ENCODE data around the gene TIAM1. TPM values are rescaled to one million over a fixed set of nuclear protein-coding genes. Genes with fewer than 3 reads are reported as not detected.

TIAM1 gene
- total and polyA plus RNA-seq, 2 donors: 25.8 to 30.5 TPM

DNA sequence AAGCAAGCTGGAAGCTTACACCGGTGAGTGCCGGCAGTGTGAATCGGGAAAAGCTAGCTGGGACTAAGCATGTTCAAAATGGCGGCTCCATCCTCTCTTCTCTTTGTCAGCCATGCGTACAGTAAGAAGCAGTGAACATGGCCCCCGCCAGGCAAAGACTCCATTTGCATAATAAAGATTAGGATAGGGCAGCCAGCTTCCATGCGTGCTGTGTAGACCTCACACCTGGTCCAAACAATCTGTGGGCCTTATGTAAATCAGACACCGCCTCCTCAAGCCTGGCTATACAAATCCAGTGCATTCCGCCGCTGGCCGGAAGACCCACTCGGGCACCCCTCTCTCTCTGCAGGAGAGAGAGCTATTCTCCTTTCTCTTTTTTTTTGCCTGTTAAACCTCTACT, 150.3 kb downstream of the TIAM1 start:
- Histone ChIP-seq H3K4me1 (ENCODE audit: control insufficient read depth in 2 of 2, insufficient read depth in 2 of 2, low read length in 2 of 2) (peaks cover 0 to 2% of the 10 kb centered on the region in 2 donors), H3K9me3 (ENCODE audit: control insufficient read depth in 2 of 2, insufficient read depth in 1 of 2, low read length in 1 of 2) (no peaks in the 10 kb centered on the region), H3K36me3 (ENCODE audit: control insufficient read depth in 2 of 2, insufficient read depth in 2 of 2, low read length in 1 of 2) (peaks cover 8 to 14% of the 10 kb centered on the region in 2 donors), H3K4me3 (ENCODE audit: low read length in 2 of 2) (no peak overlapping the region), H3K27ac (ENCODE audit: low read depth in 1 of 2, low read length in 1 of 2) (no peak overlapping the region), H3K27me3 (ENCODE audit: control insufficient read depth in 2 of 2, insufficient read depth in 1 of 2, low read length in 1 of 2) (no peaks in the 10 kb centered on the region)
- DNase-seq (ENCODE audit: low read depth in 6 of 9, low spot score in 9 of 9): no peak
- WGBS: 95% methylated on average over 12 of the region's 12 CpGs

- Histone ChIP-seq H3K36me3 (ENCODE audit: control insufficient read depth in 2 of 2, insufficient read depth in 2 of 2, low read length in 1 of 2) (peaks cover 8 to 14% of the 10 kb centered on the region in 2 donors), H3K4me1 (ENCODE audit: control insufficient read depth in 2 of 2, insufficient read depth in 2 of 2, low read length in 2 of 2) (peaks cover 8 to 13% of the 10 kb centered on the region in 2 donors), H3K9me3 (ENCODE audit: control insufficient read depth in 2 of 2, insufficient read depth in 1 of 2, low read length in 1 of 2) (no peaks in the 10 kb centered on the region), H3K27me3 (ENCODE audit: control insufficient read depth in 2 of 2, insufficient read depth in 1 of 2, low read length in 1 of 2) (no peaks in the 10 kb centered on the region), H3K27ac (ENCODE audit: low read depth in 1 of 2, low read length in 1 of 2) (no peak overlapping the region), H3K4me3 (ENCODE audit: low read length in 2 of 2) (no peak overlapping the region)
- 97% methylated on average over 3 of the region's 3 CpGs for WGBS
- no peak for DNase-seq (ENCODE audit: low read depth in 6 of 9, low spot score in 9 of 9)
These were observed 152.5 kb downstream of the TIAM1 start for GRCh38 chr21:31191553-31191952.

DNA sequence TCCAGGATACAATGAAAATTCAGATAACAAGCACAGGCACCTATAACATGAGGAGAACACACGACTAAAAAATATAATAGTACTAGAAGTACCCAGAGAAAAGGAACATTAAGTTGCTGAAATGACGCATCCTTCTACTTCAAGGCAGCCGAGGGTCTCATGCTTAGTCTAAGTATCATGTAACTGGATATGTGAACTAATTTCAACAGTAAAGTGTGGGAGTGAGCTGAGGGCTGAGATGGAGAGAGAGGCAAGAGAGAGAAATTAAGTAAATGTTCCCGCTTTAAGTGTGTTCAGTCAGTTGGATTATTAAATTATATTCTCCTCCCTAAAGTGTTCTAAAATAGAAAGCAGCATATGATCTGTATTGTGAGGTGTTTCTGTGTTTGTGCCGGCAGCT, 153.5 kb downstream of the TIAM1 start:
- no peak overlapping the region for H3K4me3 ChIP-seq (ENCODE audit: low read length in 2 of 2)
- H3K27ac ChIP-seq (ENCODE audit: low read depth in 1 of 2, low read length in 1 of 2): no peak overlapping the region
- DNase-seq (ENCODE audit: low read depth in 6 of 9, low spot score in 9 of 9): no peak
- no peaks in the 10 kb centered on the region for H3K27me3 ChIP-seq (ENCODE audit: control insufficient read depth in 2 of 2, insufficient read depth in 1 of 2, low read length in 1 of 2)
- H3K4me1 ChIP-seq (ENCODE audit: control insufficient read depth in 2 of 2, insufficient read depth in 2 of 2, low read length in 2 of 2): peaks cover 15 to 19% of the 10 kb centered on the region in 2 donors
- 95% methylated on average over 5 of the region's 5 CpGs for WGBS
- H3K36me3 ChIP-seq (ENCODE audit: control insufficient read depth in 2 of 2, insufficient read depth in 2 of 2, low read length in 1 of 2): peaks cover 8 to 14% of the 10 kb centered on the region in 2 donors
- no peaks in the 10 kb centered on the region for H3K9me3 ChIP-seq (ENCODE audit: control insufficient read depth in 2 of 2, insufficient read depth in 1 of 2, low read length in 1 of 2)

DNA sequence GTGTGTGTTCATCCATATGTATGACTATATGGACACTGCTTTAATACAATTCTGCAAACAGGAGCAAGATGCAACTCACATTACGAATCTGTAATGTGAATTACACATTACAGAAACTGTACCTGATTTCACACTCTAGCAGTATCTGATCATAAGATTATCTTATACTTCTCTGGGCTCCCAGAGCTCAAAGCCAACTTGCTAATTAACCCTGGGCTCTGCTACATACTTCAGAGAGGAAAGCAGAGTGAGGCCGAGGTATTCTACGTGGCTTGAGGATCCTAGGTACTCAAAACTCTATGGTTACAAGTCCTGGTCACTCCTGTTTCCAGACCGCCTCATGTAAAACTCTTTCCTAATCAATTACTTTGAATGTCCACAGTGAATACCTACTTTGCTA, 156.6 kb downstream of the TIAM1 start:
- Histone ChIP-seq H3K4me3 (ENCODE audit: low read length in 2 of 2) (no peak overlapping the region), H3K9me3 (ENCODE audit: control insufficient read depth in 2 of 2, insufficient read depth in 1 of 2, low read length in 1 of 2) (no peaks in the 10 kb centered on the region), H3K4me1 (ENCODE audit: control insufficient read depth in 2 of 2, insufficient read depth in 2 of 2, low read length in 2 of 2) (peaks cover 39 to 45% of the 10 kb centered on the region in 2 donors), H3K36me3 (ENCODE audit: control insufficient read depth in 2 of 2, insufficient read depth in 2 of 2, low read length in 1 of 2) (peaks cover 0 to 8% of the 10 kb centered on the region in 2 donors), H3K27ac (ENCODE audit: low read depth in 1 of 2, low read length in 1 of 2) (peak overlapping the region; percentile 80 to 91), H3K27me3 (ENCODE audit: control insufficient read depth in 2 of 2, insufficient read depth in 1 of 2, low read length in 1 of 2) (no peaks in the 10 kb centered on the region)
- 94% methylated on average over 4 of the region's 4 CpGs for WGBS
- no peak for DNase-seq (ENCODE audit: low read depth in 6 of 9, low spot score in 9 of 9)

DNA sequence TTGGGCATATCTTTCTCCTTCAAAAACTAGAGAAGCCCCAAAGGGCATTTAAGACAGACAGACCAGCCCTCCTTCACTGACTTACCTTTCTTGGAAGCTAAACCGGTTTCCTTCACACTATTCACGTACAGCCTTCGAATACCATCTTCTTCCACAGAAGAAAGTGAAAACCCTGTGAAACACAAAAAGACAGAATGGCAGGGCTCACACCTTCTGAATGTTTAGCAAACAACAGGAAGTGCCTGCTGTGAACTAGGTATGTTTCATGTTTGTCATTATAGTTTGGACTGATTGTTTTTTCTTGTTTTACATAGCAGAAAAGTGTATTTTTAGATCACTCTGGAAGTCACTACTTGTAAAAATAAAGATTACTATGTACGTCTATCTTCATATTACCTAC, 157.1 kb downstream of the TIAM1 start:
- peak overlapping the region; percentile 80 to 91 for H3K27ac ChIP-seq (ENCODE audit: low read depth in 1 of 2, low read length in 1 of 2)
- 74% methylated on average over 4 of the region's 4 CpGs for WGBS
- peaks cover 1 to 8% of the 10 kb centered on the region in 2 donors for H3K36me3 ChIP-seq (ENCODE audit: control insufficient read depth in 2 of 2, insufficient read depth in 2 of 2, low read length in 1 of 2)
- H3K4me1 ChIP-seq (ENCODE audit: control insufficient read depth in 2 of 2, insufficient read depth in 2 of 2, low read length in 2 of 2): peaks cover 40 to 51% of the 10 kb centered on the region in 2 donors
- peak in 4 of 9 donors; percentile 49 to 81 (median 56) for DNase-seq (ENCODE audit: low read depth in 6 of 9, low spot score in 9 of 9)
- peak overlapping the region; percentile 8 to 29 for H3K4me3 ChIP-seq (ENCODE audit: low read length in 2 of 2)
- H3K9me3 ChIP-seq (ENCODE audit: control insufficient read depth in 2 of 2, insufficient read depth in 1 of 2, low read length in 1 of 2): no peaks in the 10 kb centered on the region
- H3K27me3 ChIP-seq (ENCODE audit: control insufficient read depth in 2 of 2, insufficient read depth in 1 of 2, low read length in 1 of 2): no peaks in the 10 kb centered on the region

DNA sequence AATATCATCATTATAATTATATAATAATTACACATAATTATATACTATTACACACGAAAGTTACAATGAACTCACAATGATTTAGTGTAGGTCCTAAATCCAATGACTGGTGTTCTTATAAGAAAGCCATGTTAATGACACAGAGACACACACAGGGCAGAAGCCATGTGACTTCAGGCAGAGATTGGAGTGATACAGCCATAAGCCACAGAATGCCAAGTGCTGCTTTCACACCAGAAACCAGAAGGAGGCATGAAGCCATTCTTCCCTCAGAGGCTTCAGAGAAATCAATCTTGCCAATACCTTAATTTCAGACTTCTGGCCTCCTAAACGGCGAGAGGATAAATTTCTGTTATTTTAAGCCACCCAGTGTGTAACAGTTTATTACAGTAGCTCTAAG, 158.4 kb downstream of the TIAM1 start:
- Histone ChIP-seq H3K27me3 (ENCODE audit: control insufficient read depth in 2 of 2, insufficient read depth in 1 of 2, low read length in 1 of 2) (no peaks in the 10 kb centered on the region), H3K9me3 (ENCODE audit: control insufficient read depth in 2 of 2, insufficient read depth in 1 of 2, low read length in 1 of 2) (no peaks in the 10 kb centered on the region), H3K4me3 (ENCODE audit: low read length in 2 of 2) (peak overlapping the region; percentile 8 to 29), H3K36me3 (ENCODE audit: control insufficient read depth in 2 of 2, insufficient read depth in 2 of 2, low read length in 1 of 2) (peaks cover 2 to 3% of the 10 kb centered on the region in 2 donors), H3K4me1 (ENCODE audit: control insufficient read depth in 2 of 2, insufficient read depth in 2 of 2, low read length in 2 of 2) (peaks cover 50 to 64% of the 10 kb centered on the region in 2 donors), H3K27ac (ENCODE audit: low read depth in 1 of 2, low read length in 1 of 2) (peak overlapping the region in 1 of 2 donors; percentile 91)
- DNase-seq (ENCODE audit: low read depth in 6 of 9, low spot score in 9 of 9): peak in 1 of 9 donors; percentile 36
- 93% methylated on average over 3 of the region's 3 CpGs for WGBS

DNA sequence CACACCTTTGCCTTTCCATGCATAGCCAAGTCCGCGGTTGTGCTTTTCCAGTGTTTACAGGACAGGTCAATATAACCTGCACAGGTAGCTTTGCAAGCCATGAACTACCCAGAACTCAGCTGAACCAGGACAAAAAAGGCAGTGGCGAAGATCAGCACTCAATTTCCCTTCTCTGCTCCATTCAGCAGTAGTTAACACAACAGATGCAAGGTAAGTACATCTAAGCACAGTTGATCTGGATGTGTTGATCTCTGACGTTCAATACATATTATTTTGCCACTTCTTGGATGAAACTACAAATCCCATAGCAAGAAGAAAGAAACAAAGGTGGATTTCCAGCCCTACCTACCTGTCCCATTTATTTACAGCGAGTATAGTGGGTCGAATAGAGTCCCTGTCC, 159.2 kb downstream of the TIAM1 start:
- H3K4me3 ChIP-seq (ENCODE audit: low read length in 2 of 2): peak overlapping the region; percentile 35 to 41
- peaks cover 55 to 68% of the 10 kb centered on the region in 2 donors for H3K4me1 ChIP-seq (ENCODE audit: control insufficient read depth in 2 of 2, insufficient read depth in 2 of 2, low read length in 2 of 2)
- peak overlapping the region; percentile 74 to 86 for H3K27ac ChIP-seq (ENCODE audit: low read depth in 1 of 2, low read length in 1 of 2)
- H3K27me3 ChIP-seq (ENCODE audit: control insufficient read depth in 2 of 2, insufficient read depth in 1 of 2, low read length in 1 of 2): no peaks in the 10 kb centered on the region
- H3K9me3 ChIP-seq (ENCODE audit: control insufficient read depth in 2 of 2, insufficient read depth in 1 of 2, low read length in 1 of 2): no peaks in the 10 kb centered on the region
- peak in 1 of 9 donors; percentile 55 for DNase-seq (ENCODE audit: low read depth in 6 of 9, low spot score in 9 of 9)
- WGBS: 89% methylated on average over 6 of the region's 6 CpGs
- H3K36me3 ChIP-seq (ENCODE audit: control insufficient read depth in 2 of 2, insufficient read depth in 2 of 2, low read length in 1 of 2): peaks cover 3 to 7% of the 10 kb centered on the region in 2 donors

DNA sequence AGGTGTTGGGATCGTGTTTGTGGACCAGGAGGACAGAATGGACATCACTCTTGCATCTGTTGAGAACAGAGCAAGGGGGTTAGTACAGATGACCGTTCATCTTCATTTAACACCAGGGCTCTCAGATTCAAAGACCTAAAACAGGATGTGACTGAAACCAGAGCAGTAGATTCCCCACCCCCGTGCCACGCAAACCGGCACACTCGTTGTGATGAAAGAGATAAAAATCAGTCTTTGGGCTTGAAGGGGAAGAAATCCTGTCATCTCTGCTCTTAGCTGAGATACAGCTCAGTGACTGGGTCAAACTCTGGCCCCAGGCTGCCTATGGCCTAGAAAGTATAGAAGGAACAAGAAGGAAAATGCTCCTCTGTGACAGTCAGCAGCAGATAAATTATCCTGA, 159.6 kb downstream of the TIAM1 start:
- Histone ChIP-seq H3K27ac (ENCODE audit: low read depth in 1 of 2, low read length in 1 of 2) (peak overlapping the region; percentile 74 to 86), H3K4me1 (ENCODE audit: control insufficient read depth in 2 of 2, insufficient read depth in 2 of 2, low read length in 2 of 2) (peaks cover 55 to 68% of the 10 kb centered on the region in 2 donors), H3K36me3 (ENCODE audit: control insufficient read depth in 2 of 2, insufficient read depth in 2 of 2, low read length in 1 of 2) (peaks cover 3 to 7% of the 10 kb centered on the region in 2 donors), H3K9me3 (ENCODE audit: control insufficient read depth in 2 of 2, insufficient read depth in 1 of 2, low read length in 1 of 2) (no peaks in the 10 kb centered on the region), H3K27me3 (ENCODE audit: control insufficient read depth in 2 of 2, insufficient read depth in 1 of 2, low read length in 1 of 2) (no peaks in the 10 kb centered on the region), H3K4me3 (ENCODE audit: low read length in 2 of 2) (peak overlapping the region; percentile 35 to 41)
- WGBS: 17% methylated on average over 6 of the region's 6 CpGs
- DNase-seq (ENCODE audit: low read depth in 6 of 9, low spot score in 9 of 9): peak in 6 of 9 donors; percentile 37 to 84 (median 62)

GRCh38 chr21:31182231-31183140, 161.6 kb downstream of the TIAM1 start:
- peak overlapping the region; percentile 12 to 24 for H3K4me3 ChIP-seq (ENCODE audit: low read length in 2 of 2)
- H3K4me1 ChIP-seq (ENCODE audit: control insufficient read depth in 2 of 2, insufficient read depth in 2 of 2, low read length in 2 of 2): peaks cover 50 to 65% of the 10 kb centered on the region in 2 donors
- no peaks in the 10 kb centered on the region for H3K27me3 ChIP-seq (ENCODE audit: control insufficient read depth in 2 of 2, insufficient read depth in 1 of 2, low read length in 1 of 2)
- H3K9me3 ChIP-seq (ENCODE audit: control insufficient read depth in 2 of 2, insufficient read depth in 1 of 2, low read length in 1 of 2): no peaks in the 10 kb centered on the region
- peak in 6 of 9 donors; percentile 55 to 89 (median 71) for DNase-seq (ENCODE audit: low read depth in 6 of 9, low spot score in 9 of 9)
- peaks cover 3 to 7% of the 10 kb centered on the region in 2 donors for H3K36me3 ChIP-seq (ENCODE audit: control insufficient read depth in 2 of 2, insufficient read depth in 2 of 2, low read length in 1 of 2)
- peak overlapping the region; percentile 97 to 98 for H3K27ac ChIP-seq (ENCODE audit: low read depth in 1 of 2, low read length in 1 of 2)
- WGBS: 35% methylated on average over 24 of the region's 24 CpGs

Measured in thymus (tissue), 11 donors.